Gastrocnemius medialis (tissue), 4 donors: Measurements from ENCODE around the gene DKC1.

Experiments
- CTCF ChIP-seq, 5 experiments: fragments of 450-650 bp in 3 of 5; fragments of 200-600 bp in 2 of 5; sonication (generic) in 2 of 5; IDR thresholded peaks in 4 of 5; conservative IDR thresholded peaks in 1 of 5; 1 replicate in 4 of 5; 2 replicates in 1 of 5; pipeline ENCODE4 v1.5.1; 2016 to 2019; ENCODE audit warnings: antibody characterized with exemption in 5 of 5, mild to moderate bottlenecking in 3 of 5, moderate library complexity in 3 of 5
- POLR2A ChIP-seq, 2 donors: fragments of 450-650 bp; IDR thresholded peaks; one replicate each; pipeline ENCODE4 v1.6.1; 2017; ENCODE audit warnings: antibody characterized with exemption in 2 of 2, mild to moderate bottlenecking in 2 of 2, moderate library complexity in 2 of 2

- TF ChIP-seq POLR2A (IDR thresholded peaks at IDR 0.05) (no peak), CTCF (IDR thresholded peaks at IDR 0.05 in 4 of 5, conservative IDR thresholded peaks at IDR 0.05 in 1 of 5) (no peak)
Measured at GRCh38 chrX:154802947-154803346, 40.3 kb downstream of the DKC1 start.
